Lower leg skin (tissue), 4 donors: ENCODE results near the gene BHLHE23. TPM values are rescaled to one million over a fixed set of nuclear protein-coding genes. Genes with fewer than 3 reads are reported as not detected.

Experiments used
- DNase-seq, 2 donors: peaks; one replicate each; pipeline ENCODE4 v3.0.0-alpha.2; 2019; ENCODE audit warnings: low spot score in 2 of 2
- H3K4me3 ChIP-seq: fragments of 200-600 bp; sonication (generic); 2 replicates; pipeline ENCODE4 v1.5.1; 2017; ENCODE audit warnings: mild to moderate bottlenecking, low read depth; ENCODE audit not compliant: poor library complexity, severe bottlenecking
- POLR2A ChIP-seq, 2 donors: fragments of 450-650 bp; IDR thresholded peaks; one replicate each; pipeline ENCODE4 v1.6.1; 2016 to 2017; ENCODE audit warnings: antibody characterized with exemption in 2 of 2, mild to moderate bottlenecking in 1 of 2, moderate library complexity in 1 of 2
- WGBS, 2 donors: methylation state at CpG; one replicate each; pipeline ENCODE4 v1.1.5; 2018; 5-methylcytosine and 5-hydroxymethylcytosine counted together
- intact Hi-C: fragments of 100-400 bp; cut with DNase I; formaldehyde crosslinking; loops from one replicate; pipeline ENCODE4 v1.15.0; 2023; ENCODE audit warnings: low total_unique reads
- total RNA-seq, 4 donors: library from RNA; depleted of rRNA; stranded (reverse); fragments of >200 nt; gene quantifications; one replicate each; pipeline ENCODE4 v1.1.0, GENCODE V29; 2016
- TF ChIP-seq, protein P1 (sequence below), 3 donors: fragments of 450-650 bp; IDR thresholded peaks; one replicate each; pipeline ENCODE4 v1.5.1; 2016; ENCODE audit warnings: antibody characterized with exemption in 3 of 3, mild to moderate bottlenecking in 3 of 3, moderate library complexity in 2 of 3

BHLHE23 gene
- total RNA-seq, 4 donors from 2014 or later = 0.23 TPM; not detected in 3

GRCh38 chr20:62975812-62976508 lies 30.8 kb downstream of the BHLHE23 start:
- intact Hi-C loops = no loop called here
- no peak for DNase-seq
- H3K4me3 ChIP-seq = no peak overlapping the region
- no peak for TF ChIP-seq POLR2A (IDR thresholded peaks at IDR 0.05)
- WGBS, 2 donors = 54 to 61% methylated on average over 8 to 9 of the region's 9 CpGs

DNA sequence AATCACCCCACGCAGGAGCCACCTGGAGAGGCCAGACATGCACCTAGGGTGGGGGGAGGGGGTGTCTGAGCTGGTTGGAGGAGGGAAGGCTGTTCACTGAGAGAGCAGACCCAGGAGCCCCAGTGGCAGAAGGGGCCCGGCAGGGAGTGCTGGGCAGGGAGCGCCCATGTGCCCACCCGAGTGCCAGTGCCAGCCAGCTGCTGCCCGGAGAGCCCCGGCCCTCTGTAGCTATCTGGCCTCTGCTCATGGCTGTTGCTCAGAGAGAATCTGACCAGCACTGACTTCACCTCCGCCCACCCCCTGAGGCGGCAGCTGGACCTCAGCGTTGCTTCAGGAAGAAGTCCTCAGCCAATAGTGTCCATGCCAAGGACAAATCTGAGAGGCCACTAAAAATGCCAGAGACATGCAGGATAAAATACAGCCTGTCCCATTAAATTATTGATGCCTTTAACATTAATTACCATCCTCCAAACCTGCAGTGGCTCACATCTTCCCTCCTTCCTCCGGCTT lies 31.5 kb downstream of the BHLHE23 start:
- no peak overlapping the region for H3K4me3 ChIP-seq
- TF ChIP-seq, protein P1, sequence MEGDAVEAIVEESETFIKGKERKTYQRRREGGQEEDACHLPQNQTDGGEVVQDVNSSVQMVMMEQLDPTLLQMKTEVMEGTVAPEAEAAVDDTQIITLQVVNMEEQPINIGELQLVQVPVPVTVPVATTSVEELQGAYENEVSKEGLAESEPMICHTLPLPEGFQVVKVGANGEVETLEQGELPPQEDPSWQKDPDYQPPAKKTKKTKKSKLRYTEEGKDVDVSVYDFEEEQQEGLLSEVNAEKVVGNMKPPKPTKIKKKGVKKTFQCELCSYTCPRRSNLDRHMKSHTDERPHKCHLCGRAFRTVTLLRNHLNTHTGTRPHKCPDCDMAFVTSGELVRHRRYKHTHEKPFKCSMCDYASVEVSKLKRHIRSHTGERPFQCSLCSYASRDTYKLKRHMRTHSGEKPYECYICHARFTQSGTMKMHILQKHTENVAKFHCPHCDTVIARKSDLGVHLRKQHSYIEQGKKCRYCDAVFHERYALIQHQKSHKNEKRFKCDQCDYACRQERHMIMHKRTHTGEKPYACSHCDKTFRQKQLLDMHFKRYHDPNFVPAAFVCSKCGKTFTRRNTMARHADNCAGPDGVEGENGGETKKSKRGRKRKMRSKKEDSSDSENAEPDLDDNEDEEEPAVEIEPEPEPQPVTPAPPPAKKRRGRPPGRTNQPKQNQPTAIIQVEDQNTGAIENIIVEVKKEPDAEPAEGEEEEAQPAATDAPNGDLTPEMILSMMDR (IDR thresholded peaks at IDR 0.05) = no peak
- TF ChIP-seq POLR2A (IDR thresholded peaks at IDR 0.05) = no peak
- 51 to 64% methylated on average over 9 to 10 of the region's 10 CpGs for WGBS, 2 donors
- DNase-seq = no peak
- intact Hi-C loops = no loop called here

GRCh38 chr20:62972845-62973745 lies 33.7 kb downstream of the BHLHE23 start:
- WGBS, 2 donors = 16 to 17% methylated on average over 39 to 40 of the region's 48 CpGs
- no peak for DNase-seq
- no peak overlapping the region for H3K4me3 ChIP-seq
- intact Hi-C loops = no loop called here
- TF ChIP-seq, protein P1 (IDR thresholded peaks at IDR 0.05) = no peak
- TF ChIP-seq POLR2A (IDR thresholded peaks at IDR 0.05) = no peak

- H3K4me3 ChIP-seq = no peak overlapping the region
- intact Hi-C loops = loop anchor here (2.0 kb wide), 1 partner anchor 41 kb away; no protein-coding TSS in a partner anchor
- WGBS, 2 donors = 6% methylated on average over 34 to 36 of the region's 38 CpGs
- DNase-seq = peak; percentile 74 to 96
- TF ChIP-seq, protein P1 (IDR thresholded peaks at IDR 0.05) = peak in 1 of 3 donors; percentile 97
- TF ChIP-seq POLR2A (IDR thresholded peaks at IDR 0.05) = no peak
Measured at GRCh38 chr20:62971950-62972844, 34.6 kb downstream of the BHLHE23 start.

DNA sequence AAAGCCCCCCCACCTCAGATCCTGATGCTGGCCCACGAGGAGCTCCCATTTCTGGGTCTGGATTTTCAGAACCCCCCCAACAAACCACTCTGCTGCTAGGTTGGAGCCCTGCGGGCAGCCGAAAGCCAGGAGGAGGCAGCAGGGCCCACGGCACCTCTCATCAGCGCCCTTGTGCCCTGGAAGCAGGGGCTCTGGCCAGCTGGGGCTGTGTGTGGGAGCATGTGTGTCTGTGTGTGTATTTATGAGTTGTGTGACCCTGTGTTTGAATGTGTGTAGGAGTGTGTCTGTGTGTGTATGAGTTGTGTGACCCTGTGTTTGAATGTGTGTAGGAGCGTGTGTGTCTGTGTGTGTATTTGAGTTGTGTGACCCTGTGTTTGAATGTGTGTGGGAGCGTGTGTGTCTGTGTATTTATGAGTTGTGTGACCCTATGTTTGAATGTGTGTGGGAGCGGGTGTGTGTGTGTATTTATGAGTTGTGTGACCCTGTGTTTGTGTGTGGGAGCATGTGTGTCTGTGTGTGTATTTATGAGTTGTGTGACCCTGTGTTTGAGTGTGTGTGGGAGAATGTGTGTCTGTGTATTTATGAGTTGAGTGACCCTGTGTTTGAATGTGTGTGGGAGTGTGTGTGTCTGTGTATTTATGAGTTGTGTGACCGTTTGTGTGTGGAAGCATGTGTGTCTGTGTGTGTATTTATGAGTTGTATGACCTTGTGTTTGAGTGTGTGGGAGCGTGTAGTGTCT lies 35.4 kb downstream of the BHLHE23 start:
- DNase-seq = no peak
- intact Hi-C loops = loop anchor here (2.0 kb wide), 1 partner anchor 41 kb away; no protein-coding TSS in a partner anchor
- no peak for TF ChIP-seq POLR2A (IDR thresholded peaks at IDR 0.05)
- TF ChIP-seq, protein P1 (IDR thresholded peaks at IDR 0.05) = no peak
- WGBS, 2 donors = 62 to 74% methylated on average over 9 to 10 of the region's 10 CpGs
- H3K4me3 ChIP-seq = no peak overlapping the region
